Right hindlimb (tissue), 1 donor: Measurements from ENCODE around the gene MYL2.
"Not testable (repeated sequence)": the region's sequence is repeated elsewhere in the genome, so short reads cannot be mapped to it uniquely, and the experiment has no call there.

ENCODE experiments used
- DNase-seq: peaks from one replicate; pipeline ENCODE4 v3.0.0-alpha.2; 2018

The MYL2 gene

GRCh38 chr12:110920324-110920910 lies at the start of gene MYL2:
MYL2 (minus strand) TSS chr12:110920579; CDS start chr12:110920529, 50 bp downstream.
- DNase-seq: no peak

- DNase-seq: peak; percentile 50
These were observed 45.8 kb upstream of the MYL2 start for GRCh38 chr12:110966081-110966760.

GRCh38 chr12:110965574-110965973 lies 45.2 kb upstream of the MYL2 start:
- no peak for DNase-seq

GRCh38 chr12:110960795-110961194 lies 40.4 kb upstream of the MYL2 start:
- no peak for DNase-seq

GRCh38 chr12:110957652-110958051 lies 37.3 kb upstream of the MYL2 start:
- no peak for DNase-seq

- no peak for DNase-seq
These were observed 36.8 kb upstream of the MYL2 start for GRCh38 chr12:110957159-110957558.

- DNase-seq: not testable (repeated sequence)
These were observed 30.5 kb upstream of the MYL2 start for GRCh38 chr12:110950867-110951266.

- DNase-seq: not testable (repeated sequence)
These were observed 30.1 kb upstream of the MYL2 start for GRCh38 chr12:110950466-110950865.

GRCh38 chr12:110948041-110948440 lies 27.7 kb upstream of the MYL2 start:
- no peak for DNase-seq

GRCh38 chr12:110943373-110943772 lies 23.0 kb upstream of the MYL2 start:
- no peak for DNase-seq

GRCh38 chr12:110941391-110941790 lies 21.0 kb upstream of the MYL2 start:
- DNase-seq: no peak

- no peak for DNase-seq
These were observed 20.6 kb upstream of the MYL2 start for GRCh38 chr12:110940933-110941332.

GRCh38 chr12:110940296-110940695 lies 19.9 kb upstream of the MYL2 start:
- no peak for DNase-seq

- DNase-seq: peak; percentile 64
These were observed 16.8 kb upstream of the MYL2 start for GRCh38 chr12:110937104-110937641.

- DNase-seq: no peak
These were observed 16.2 kb upstream of the MYL2 start for GRCh38 chr12:110936367-110937103.

- no peak for DNase-seq
These were observed 15.2 kb upstream of the MYL2 start for GRCh38 chr12:110935588-110935987.

- no peak for DNase-seq
These were observed 13.9 kb upstream of the MYL2 start for GRCh38 chr12:110934093-110934852.

GRCh38 chr12:110933326-110933974 lies 13.1 kb upstream of the MYL2 start:
- DNase-seq: no peak

- no peak for DNase-seq
These were observed 11.7 kb upstream of the MYL2 start for GRCh38 chr12:110932046-110932445.

GRCh38 chr12:110931315-110931728 lies 10.9 kb upstream of the MYL2 start:
- peak; percentile 68 for DNase-seq

GRCh38 chr12:110930348-110931314 lies 10.3 kb upstream of the MYL2 start:
- DNase-seq: no peak
